ENCODE measurements around the gene MTX3.

Gene MTX3

DNA sequence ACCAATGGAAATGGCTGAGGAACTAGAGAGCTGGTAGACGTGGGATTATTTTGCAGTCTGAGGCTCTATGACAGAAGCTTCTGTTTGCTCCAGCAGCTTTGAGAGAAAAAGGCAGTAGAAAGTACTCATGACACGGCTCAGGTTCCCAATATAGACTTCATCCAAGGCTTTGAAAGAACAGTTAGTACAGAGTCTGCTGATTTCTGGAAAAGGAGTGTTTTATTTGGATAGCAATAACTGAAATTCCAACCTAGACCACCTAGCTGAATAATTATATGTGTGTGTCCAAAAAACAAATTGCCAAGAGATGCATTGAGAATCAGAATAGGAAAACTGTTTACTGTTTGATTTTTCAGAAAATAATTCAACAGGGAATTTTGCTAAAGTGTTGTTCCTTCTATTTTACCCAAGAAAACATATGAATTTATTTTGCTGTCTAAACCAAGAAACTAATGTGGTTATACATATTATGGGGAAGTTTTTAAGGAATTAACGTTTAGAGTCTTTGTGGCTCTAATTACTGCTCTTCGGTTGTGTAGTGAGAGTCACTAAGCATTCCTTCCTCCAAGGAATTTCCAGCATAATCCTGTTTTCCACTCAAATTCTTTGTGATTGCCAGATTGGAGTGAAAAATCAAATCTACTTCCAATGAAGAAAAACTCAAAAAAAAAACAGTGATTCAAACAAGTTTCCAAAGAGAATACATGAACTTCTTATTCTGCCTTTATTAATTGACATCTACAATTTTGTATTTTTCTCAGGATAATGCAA is 18.1 kb upstream of the MTX3 start:
- in situ Hi-C loops (cut with MboI; ENCODE audit: low pct_unique_long_range_greater_than_20kb, low sequenced_read_pairs, unreplicated experiment) = no loop called here
- TF ChIP-seq, protein P1, sequence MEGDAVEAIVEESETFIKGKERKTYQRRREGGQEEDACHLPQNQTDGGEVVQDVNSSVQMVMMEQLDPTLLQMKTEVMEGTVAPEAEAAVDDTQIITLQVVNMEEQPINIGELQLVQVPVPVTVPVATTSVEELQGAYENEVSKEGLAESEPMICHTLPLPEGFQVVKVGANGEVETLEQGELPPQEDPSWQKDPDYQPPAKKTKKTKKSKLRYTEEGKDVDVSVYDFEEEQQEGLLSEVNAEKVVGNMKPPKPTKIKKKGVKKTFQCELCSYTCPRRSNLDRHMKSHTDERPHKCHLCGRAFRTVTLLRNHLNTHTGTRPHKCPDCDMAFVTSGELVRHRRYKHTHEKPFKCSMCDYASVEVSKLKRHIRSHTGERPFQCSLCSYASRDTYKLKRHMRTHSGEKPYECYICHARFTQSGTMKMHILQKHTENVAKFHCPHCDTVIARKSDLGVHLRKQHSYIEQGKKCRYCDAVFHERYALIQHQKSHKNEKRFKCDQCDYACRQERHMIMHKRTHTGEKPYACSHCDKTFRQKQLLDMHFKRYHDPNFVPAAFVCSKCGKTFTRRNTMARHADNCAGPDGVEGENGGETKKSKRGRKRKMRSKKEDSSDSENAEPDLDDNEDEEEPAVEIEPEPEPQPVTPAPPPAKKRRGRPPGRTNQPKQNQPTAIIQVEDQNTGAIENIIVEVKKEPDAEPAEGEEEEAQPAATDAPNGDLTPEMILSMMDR (IDR thresholded peaks at IDR 0.05; ENCODE audit: extremely low read depth, insufficient read depth, missing control alignments) = no peak
- no peak for DNase-seq (ENCODE audit: low spot score)

DNA sequence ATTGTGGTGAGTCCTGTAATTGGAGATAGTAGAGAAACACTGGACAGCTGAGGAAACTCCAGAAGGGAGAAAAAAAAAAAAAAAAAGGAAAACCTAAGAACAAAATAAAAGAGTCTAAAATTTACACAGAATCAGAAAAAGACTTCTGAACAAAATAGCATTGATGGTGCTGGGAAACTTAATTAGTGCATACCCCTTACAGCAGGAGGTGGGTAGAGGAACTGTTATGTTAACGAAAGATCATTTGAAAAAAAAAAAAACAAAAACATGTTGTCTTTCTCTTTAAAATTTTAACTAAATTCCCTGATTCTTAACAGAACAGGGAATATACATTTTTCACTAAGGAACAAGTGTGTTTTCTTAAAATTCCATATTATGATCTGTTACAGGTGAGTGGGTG is 11.6 kb upstream of the MTX3 start:
- TF ChIP-seq, protein P1 (IDR thresholded peaks at IDR 0.05; ENCODE audit: extremely low read depth, insufficient read depth, missing control alignments) = no peak
- in situ Hi-C loops (cut with MboI; ENCODE audit: low pct_unique_long_range_greater_than_20kb, low sequenced_read_pairs, unreplicated experiment) = no loop called here
- DNase-seq (ENCODE audit: low spot score) = no peak

DNA sequence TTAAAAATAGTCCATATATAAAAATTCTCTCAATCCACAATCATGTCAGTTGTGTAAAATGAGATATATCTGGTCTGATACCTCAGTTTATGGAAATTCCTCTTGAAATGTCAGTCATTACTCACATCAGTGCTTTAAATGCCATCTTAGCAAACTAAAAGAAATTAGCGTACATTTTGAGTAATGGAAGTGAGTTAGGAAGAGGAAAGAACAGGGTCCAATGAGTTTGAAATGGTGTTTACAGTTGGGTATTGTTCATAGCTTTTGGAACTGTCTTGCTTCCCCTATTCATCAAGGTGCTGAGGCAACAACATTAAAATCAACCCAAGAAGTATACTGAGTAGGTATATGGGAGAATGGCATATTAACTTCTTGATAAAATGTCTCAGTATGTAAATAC is 8.7 kb upstream of the MTX3 start:
- in situ Hi-C loops (cut with MboI; ENCODE audit: low pct_unique_long_range_greater_than_20kb, low sequenced_read_pairs, unreplicated experiment) = no loop called here
- TF ChIP-seq, protein P1 (IDR thresholded peaks at IDR 0.05; ENCODE audit: extremely low read depth, insufficient read depth, missing control alignments) = no peak
- DNase-seq (ENCODE audit: low spot score) = no peak

DNA sequence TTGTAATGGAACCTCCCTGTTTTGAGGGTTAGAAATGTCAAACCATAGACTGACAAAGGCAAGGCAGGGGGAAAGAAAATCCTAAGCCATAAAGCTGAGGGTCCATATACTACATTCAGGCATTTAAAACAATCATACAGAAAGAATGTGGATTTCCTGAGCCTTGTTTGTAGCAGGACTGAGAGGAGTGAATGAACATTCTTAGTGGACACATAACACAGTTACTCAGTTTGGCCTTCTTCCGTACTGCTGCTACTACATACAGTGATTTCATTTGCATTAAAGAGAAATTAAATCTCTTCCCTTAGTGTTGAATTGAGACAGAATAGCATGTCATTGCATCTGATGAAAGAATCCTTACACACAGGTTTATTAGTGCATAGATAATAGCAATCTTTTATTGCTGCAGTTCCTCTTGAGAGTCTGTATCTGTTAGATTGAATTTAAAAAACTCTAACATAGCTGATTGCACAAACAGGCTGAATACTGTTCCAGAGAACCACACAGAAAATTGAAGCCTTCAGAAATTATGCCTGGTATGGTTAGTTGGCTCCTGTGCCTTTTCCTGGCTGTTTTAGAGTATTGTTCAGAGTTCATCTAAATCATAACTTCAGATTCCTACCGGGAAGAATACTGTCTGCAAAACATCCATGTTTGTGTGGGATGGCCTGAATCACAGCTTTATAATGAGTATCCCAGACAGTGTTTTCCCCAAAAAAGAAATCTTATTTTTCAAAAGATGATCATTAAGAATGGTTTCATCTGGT is 2.0 kb upstream of the MTX3 start:
- in situ Hi-C loops (cut with MboI; ENCODE audit: low pct_unique_long_range_greater_than_20kb, low sequenced_read_pairs, unreplicated experiment) = no loop called here
- no peak for DNase-seq (ENCODE audit: low spot score)
- TF ChIP-seq, protein P1 (IDR thresholded peaks at IDR 0.05; ENCODE audit: extremely low read depth, insufficient read depth, missing control alignments) = no peak

DNA sequence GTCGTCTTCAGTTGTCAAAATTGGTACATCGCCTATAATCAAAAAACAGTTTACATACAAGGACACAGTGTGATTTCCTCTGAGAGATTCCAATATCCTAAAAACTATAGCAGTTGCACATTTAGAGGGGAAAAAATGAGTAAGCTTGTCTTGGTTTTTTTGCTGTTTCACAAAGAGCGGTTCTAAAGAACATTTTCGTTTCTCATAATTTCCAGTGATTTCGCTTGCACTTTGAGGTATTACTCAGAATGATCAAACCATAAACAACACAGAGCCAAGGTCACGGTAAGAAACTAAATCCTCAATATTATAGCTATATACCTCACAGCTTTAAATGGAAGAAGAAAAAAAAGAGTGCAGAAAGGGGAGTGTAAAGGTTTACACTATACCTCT is 861 bp downstream of the MTX3 start:
- peak; percentile 54 for DNase-seq (ENCODE audit: low spot score)
- in situ Hi-C loops (cut with MboI; ENCODE audit: low pct_unique_long_range_greater_than_20kb, low sequenced_read_pairs, unreplicated experiment) = no loop called here
- TF ChIP-seq, protein P1 (IDR thresholded peaks at IDR 0.05; ENCODE audit: extremely low read depth, insufficient read depth, missing control alignments) = no peak

DNA sequence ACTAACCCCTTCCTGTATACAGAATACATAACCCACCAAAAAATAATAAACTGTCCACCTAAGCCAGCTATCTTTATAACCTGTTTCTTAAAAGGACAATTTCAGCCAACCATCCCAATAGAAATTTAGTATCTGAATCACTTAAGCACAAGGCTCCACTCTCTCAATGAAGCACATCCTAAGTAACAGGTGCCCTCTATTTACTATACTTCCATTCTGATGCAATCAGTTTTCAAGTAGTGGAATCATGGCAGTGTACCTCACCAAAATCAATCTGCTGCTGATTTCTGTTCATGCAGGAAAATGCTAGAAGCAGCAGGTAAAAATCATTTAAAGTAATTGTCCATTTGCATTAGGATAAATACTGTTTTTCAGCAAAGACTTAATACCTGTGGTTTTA is 4.8 kb downstream of the MTX3 start:
- DNase-seq (ENCODE audit: low spot score) = no peak
- TF ChIP-seq, protein P1 (IDR thresholded peaks at IDR 0.05; ENCODE audit: extremely low read depth, insufficient read depth, missing control alignments) = no peak
- in situ Hi-C loops (cut with MboI; ENCODE audit: low pct_unique_long_range_greater_than_20kb, low sequenced_read_pairs, unreplicated experiment) = no loop called here
